ENCODE data around the gene CCBE1. TPM values are rescaled to one million over a fixed set of nuclear protein-coding genes. Genes with fewer than 3 reads are reported as not detected.

CCBE1 gene
- total RNA-seq, 1 donor from 2014 or later, result 1.8 TPM

DNA sequence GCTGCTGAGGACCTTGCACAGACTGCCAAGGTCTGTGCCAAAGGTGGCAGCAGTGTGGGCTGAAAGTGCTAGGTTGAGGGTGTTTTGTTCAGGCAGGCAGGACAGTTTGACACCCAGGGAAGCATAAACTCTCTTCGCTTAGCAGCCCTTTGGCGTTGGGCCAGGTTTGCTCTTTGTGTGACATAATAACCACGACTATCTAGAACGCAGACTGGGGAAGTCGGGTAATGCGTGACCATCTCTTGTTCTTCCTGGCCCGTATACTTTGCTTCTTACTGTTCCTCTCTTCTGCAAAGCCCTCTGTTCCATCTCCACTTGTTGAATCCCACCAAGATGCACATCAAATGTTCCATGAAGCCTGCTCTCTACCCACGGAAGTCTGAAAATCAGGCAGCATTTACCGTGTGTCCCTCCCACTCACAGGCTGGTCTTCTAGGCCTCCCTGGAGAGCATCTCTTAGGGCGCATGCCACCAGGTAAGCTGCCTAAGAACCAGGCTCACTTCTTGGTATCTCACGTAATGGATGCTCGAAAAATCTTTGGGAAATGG lies 241.4 kb downstream of the CCBE1 start:
- no peak for DNase-seq (ENCODE audit: low spot score)

DNA sequence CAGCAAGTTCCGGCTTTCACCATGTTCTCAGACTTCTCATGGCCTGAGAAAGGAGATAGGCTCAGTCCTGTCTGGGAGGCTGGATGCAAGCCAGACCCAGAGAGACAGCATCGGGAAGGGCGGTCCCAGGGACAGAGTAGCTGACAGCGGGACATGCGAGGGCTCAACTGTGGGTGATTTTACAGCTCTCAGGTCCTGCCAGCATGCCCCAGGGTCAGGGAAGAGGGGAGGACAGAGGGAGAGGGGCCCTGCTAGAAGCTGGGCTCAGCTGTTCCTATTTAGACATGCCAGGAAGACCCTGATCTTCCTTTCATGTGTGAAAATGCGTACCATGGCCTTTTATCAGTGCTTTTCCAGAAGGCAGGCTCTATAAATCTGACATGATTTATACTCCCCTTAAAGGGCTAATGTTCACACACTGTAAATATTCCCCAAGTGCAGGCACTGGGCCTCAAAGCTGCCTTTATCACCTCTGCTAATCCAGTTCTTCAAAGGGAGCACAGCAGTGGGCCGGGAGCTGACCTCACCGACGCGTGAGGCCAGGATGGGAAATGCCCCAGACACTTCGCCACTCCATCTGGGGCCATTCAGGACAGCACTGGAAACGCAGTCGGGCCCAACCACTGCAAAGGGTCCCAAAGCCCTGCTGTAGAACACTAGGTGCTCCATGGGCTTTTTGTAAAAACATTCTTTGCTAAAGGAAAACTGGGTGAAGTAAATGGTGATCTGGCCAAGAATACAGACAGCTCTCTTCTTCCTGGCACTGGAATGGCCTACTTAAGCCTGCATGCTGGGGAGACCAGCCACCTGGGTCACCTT lies 242.1 kb downstream of the CCBE1 start:
- no peak for DNase-seq (ENCODE audit: low spot score)

DNA sequence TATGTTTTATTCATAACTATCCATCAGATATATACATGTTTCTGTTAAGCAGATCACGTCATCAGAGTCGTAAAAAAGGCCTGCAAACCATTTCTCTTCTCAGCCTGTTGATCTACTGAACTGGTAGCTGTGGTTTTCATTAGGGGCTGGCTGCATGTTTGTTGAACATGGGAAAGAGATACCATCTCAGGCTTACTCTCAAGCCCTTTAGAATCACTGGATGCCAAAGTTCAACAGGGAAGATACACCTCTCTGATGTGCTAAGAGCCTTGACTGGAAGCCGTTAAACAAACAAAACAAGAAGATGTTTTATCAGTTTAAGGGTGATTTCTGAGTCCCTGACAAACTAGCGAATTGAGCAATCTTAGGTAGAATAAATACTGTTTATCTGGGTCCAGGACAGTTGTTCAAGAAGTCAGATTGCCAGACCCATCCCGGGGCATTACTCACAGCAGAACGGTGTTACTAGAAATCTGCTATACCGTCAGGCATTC lies 243.7 kb downstream of the CCBE1 start:
- DNase-seq (ENCODE audit: low spot score), result no peak

DNA sequence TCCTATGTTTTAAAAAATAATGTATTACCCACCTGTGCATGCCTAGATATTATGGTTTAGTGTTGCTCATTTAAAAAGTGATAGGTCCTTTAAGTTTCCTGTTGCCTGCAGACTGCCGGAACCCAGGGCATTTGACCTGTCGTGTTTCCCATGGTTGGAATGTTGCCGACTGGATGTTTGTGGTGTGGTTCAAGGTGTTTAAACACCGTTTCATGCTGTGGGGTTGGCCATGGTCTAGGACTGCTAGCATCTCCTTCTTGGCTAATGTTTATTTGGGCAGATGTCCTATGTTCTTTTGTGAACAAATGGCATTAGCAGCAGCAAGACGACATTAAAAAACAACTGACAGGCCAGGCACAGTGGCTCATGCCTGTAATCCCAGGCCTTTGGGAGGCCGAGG lies 245.3 kb downstream of the CCBE1 start:
- no peak for DNase-seq (ENCODE audit: low spot score)

DNA sequence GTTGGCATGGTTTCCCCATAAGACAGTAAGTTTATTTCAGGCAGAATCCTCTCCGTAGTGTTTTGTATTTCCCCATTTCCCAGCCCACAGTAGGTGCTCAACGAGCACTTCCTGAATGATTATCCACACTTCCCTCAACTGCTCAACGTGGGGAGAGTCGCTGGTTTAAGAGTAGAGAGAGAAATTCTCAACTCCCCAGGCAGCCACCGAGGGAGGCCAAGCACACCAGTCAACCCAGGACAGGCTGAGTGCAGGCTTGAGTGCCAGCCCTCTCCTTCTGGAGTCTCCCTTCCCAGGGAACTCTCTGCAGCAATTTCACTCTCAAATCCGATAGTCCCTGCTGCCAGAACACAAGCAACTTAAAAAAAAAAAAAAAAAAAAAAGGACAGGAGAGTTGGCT lies 246.2 kb downstream of the CCBE1 start:
- no peak for DNase-seq (ENCODE audit: low spot score)

DNA sequence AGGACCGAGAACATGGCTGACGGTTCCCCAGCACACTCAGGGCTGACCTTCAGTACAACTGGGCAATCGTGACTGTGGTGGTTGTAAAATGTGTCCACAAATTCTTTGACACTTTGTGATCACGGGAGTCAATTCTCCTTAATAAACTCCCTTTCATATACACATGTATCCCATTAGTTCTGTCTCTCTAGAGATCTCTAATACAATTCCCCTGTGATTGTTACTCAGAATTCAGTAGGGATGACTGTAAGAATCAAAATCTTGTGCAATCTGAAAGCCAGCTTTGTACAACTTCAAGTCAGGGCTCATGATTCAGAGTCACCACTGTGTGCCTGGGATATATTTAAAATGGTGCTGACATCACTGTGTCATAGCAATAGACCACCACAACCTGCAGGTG lies 248.7 kb downstream of the CCBE1 start:
- DNase-seq (ENCODE audit: low spot score), result no peak

DNA sequence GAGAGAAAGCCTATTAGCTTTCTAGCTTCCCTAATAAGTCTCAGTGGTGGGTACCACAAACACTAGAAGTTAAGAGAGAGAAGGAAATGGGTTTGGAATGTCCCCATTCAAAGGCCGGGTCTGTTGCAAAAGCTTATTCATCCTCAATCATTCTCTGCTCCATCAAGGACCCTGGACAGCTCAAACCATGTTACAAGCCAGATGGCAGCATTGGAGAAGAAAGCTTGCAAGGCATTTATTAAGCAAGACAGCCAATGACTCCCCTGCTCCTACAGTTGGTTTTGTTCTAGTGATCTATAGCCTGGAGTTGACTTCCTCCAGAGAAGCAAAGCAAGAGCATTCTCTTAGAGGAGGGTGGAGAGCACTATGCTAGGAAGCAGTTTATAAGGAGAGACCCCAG lies 251.2 kb downstream of the CCBE1 start:
- DNase-seq (ENCODE audit: low spot score), result no peak

DNA sequence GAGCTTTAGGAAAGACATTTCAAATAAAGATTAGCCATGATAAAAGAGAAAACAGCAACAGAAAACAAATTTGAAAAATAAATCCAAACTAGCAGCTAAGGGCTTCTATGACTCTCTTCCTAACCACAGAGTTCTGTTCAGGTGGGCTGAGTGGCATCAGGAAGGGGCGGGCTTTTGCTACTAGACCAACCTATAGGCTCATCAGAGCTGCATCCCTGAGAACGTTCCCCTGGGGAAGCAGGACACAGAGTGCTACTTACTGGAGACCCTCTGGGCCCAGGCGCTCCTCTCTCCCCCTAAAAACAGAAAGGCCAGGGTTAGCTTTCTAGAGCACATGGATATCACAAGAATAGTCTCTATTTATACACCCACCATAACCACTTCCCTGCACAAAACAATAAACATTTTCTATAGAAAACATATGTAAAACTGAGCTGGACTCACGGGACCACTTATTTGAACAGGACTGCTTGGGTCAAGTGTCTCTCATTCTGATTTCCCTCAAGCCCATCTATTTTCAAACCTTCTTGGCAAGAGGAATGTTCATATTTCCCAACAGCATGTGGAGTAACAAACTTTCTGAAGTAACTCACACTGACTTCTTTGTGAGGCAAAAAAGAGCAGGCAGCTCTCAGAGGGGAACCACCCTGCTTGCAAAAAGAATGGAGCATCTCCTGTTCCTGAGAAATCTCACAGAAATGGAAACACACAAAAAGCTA lies 259.2 kb downstream of the CCBE1 start:
- DNase-seq (ENCODE audit: low spot score), result no peak

DNA sequence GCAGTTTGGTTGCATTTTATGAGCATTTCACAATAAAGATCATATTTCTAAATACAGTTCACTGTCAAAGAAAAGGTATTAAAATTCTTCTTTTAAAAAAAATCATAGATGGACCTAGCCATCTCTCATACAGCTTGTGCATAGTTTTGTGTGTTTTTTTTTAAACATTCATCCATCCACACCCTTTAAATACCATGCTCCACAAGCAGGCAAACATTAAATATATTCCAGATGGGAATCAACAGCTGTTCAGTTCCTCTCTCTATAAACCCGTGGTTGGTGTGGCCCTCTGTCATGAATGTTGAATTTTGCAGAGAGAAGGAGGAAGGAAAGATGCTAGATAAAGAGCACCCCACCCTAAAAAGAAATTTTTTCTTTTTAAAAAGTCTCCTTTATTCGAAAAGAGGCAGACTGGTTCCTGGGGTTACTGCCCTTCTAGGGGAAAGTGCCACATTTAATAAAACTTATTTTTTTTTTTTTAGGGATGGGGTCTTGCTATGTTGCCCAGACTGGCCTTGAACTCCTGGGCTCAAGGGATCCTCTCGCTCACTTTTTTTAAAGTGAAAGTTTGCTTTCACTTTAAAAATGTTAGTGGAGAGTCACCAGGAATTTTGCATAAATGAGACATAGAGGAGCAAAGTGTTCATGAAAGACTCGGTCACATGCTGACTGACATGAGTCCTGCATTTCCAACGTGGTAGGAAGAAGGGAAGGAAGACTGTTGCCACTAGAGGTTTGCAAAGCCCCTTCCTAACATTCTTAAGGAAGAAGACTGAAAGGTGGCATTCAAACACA lies 264.2 kb downstream of the CCBE1 start:
- no peak for DNase-seq (ENCODE audit: low spot score)

DNA sequence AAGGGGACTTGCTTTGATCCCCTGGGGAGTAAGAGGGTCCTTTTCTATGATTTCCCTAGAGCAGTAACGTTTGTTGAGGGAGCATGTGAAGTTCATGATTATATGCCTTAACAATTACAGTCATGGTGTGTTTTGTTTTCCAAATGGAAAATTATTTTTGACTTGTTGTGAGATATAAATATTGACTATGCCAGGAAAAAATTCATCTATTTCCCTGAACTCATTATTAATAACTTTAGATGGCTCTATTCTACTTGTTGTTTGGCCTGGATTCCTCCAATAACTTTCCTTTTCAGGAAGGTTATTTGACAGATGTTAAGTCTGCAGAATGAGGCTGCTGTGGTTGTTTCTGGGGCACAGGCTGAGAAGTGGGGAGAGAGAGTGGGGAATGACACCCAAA lies 266.1 kb downstream of the CCBE1 start:
- no peak for DNase-seq (ENCODE audit: low spot score)

DNA sequence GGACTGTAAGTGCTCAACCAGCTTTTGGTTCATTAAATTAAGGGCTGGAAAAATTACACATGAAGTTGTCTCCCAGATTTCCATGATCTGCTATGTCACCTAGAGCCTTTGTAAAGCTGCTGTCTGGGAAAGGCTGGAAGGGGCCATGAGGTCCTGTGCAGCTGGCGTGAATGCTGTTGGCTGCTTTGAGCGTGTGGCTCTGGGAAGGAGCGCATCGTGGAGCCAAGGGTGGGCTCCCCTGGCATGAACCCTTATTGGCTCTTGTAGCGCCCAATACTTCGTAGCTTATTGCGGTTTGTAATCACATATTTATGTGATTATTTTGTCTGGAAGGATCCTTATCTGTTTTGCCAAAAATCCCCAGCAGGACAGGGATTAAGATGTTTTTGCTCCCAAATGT lies 267.6 kb downstream of the CCBE1 start:
- no peak for DNase-seq (ENCODE audit: low spot score)

DNA sequence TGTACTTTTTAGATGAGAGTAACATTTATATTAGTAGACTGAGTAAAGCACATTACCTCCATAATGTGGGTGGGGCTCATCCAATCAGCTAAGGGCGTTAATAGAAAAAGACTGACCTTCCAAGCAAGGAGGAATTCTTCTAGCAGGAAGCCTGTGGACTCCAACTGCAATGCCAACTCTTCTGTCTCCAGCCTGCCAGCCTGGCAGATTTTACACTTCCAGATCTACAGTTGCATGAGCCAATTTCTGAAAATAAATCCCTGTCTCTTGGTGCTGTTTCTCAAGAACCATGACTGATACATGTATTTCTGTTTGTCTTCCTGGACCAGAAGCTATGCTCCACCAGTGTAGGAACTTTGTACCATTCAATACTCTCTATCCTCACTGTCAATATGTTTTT lies 269.2 kb downstream of the CCBE1 start:
- DNase-seq (ENCODE audit: low spot score), result no peak

DNA sequence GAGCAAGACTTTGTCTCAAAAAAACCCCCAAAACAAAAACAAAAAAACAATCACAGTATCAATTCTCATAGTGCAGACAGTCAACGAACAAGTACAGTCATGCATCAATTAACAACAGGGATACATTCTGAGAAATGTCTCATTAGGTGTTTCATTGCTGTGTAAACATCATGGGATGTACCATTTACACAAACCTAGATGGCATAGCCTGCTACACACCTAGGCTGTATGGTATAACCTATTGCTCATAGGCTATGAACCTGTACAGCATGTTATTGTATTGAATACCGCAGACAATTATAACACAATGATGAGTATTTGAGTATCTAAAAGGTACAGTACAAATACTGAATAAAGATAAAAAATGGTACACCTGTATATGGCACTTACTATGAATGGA lies 270.4 kb downstream of the CCBE1 start:
- no peak for DNase-seq (ENCODE audit: low spot score)

DNA sequence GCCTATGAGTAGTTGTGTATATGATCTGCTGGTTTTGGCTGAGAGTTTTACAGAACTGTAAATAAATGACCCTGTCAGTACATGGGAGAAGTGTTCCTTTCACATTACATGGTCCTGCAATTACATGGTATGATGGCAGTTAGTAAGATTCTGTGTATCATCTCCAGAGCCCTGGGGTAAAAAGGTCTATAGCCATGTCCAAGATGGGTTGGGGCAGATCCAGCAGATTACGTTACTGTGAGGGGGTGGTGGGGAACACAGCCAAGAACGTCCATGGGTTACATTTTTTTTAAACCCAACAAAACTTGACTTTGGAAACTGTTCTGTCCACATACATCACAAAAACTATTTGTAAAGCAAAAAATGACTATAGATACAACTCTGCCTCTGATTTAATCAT lies 274.0 kb downstream of the CCBE1 start:
- no peak for DNase-seq (ENCODE audit: low spot score)

DNA sequence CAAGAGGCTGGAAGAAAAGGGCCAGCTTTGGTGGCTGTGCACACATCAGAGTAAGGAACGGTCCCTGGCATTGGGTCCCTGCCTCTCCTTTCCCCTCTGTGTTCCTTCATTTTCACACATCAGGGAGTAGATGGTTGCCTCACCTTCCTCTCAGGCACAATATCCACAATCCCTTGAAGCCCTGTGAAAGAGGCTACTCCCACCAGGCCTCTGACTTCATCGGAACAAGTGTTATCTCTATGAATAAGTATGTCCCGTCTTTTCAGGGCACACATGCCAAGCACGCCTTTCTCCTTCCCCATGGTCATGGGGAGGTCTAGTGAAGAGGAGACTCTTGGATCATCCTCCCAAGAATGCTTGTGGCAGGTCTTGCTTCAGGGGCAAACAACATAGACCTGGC lies 277.0 kb downstream of the CCBE1 start:
- DNase-seq (ENCODE audit: low spot score), result no peak

DNA sequence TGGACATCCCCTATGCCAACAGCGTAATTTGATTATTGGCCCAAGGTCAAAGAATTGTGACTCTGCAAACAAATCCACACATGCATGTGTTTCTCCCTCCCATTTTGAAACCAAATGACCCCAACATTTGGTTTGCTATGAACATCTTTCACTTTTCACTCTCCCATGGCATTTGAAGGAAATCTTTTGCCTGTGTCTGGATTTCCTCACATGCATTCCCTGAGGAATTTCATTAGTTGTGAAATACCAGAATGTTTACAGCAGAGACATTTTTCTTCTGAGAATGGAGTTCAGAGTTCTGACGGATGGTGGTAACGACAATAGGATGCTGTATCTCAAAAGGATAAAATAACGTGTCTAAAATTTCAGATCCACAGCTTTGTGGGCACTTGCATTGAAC lies 277.8 kb downstream of the CCBE1 start:
- DNase-seq (ENCODE audit: low spot score), result no peak

DNA sequence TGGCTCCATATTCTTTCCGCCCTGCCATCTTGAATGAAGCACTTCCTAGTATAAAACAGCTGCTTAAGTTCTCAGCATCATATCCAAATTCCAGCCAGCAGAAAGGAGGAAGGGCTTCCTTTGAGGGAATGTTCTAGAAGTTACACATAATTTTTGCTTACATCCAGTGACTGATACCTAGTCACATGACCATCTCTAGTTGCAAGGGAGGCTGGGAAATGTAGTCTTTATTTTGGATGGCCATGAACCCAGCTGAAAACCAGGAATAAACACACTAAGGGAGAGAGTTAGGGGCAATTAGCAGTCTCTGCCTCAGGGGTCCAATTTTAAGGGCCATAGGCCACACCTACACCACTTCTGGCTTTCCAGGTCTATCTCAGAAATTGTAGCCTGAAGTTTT lies 280.4 kb downstream of the CCBE1 start:
- no peak for DNase-seq (ENCODE audit: low spot score)

DNA sequence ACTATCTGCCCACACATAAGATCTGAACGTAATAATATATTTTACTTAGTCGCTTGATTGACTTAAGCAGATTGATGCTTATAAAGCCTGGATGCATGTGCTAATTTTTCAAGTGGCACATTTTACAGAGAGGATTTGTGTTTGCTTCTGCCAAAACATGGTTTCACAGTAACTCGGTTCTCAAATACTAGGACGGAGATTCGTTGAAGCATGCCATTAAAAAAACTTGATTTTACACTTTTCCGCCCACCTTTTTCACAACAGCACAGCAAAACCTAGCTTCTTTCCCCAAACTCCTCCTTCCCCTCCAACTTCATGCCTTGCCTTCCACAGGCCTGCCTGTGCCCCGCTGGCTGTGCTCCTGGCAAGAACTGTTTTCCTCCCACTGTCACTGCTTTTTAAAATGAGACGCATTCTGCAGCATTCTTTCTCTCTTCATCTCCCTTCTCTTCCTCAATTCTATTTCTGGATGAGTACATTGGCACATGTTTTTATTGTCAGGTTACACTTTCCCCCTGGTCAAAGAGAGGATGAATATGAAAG lies 283.0 kb downstream of the CCBE1 start:
- DNase-seq (ENCODE audit: low spot score), result no peak

DNA sequence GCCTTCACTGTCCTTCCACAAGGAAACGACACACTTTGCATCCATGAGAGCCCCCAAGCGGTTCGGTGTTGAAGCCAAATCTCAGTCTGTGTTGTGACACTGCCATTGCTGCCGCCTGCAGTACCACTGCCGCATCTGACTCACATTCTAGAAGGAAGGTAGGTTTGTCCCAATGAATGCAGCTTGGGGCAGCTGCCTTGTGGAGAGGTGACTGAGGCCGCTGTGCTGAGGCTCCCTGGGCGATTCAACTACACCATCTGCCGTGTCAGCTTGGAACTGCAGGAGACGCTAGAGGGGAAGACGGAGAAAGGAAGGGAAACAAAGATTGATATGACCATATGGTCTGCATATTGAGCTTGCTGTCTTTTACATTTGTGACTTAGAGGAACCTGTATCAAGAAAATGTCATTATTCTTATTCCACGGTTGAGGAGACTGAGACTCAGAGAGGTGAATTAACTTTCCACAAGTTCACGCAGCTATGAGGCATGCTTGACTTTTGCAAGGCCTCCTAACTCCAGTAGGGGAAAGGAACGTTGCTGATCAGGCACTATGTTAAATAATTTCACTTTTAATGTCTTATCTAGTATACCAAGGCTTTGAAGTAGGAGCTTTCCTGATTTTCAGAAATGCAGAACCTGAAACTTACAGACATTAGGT lies 294.7 kb downstream of the CCBE1 start:
- peak; percentile 80 for DNase-seq (ENCODE audit: low spot score)

DNA sequence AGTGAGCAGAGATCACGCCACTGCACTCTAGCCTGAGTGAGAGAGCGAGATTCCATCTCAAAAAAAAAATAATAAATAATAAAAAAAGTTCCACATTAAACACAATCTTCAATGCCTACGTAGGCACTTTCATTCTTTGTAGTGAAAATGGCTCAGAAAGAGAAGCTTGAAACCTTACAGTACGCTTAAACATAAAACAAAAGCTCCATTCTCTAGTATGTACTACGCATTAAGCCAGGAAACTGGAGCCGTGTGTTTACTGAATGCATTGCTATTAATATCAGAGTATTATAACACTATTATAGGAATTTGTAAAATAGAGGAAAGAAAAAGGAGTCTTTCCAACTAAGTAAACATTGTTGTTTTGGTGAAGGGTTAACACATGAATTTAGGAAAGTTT lies 296.8 kb downstream of the CCBE1 start:
- DNase-seq (ENCODE audit: low spot score), result no peak
